Measurements from ENCODE around the gene SETD2. TPM values are rescaled to one million over a fixed set of nuclear protein-coding genes. Genes with fewer than 3 reads are reported as not detected.
"Not testable (repeated sequence)": the region's sequence is repeated elsewhere in the genome, so short reads cannot be mapped to it uniquely, and the experiment has no call there.

The SETD2 gene
- total RNA-seq, 4 donors from 2014 or later, result 54.0 to 70.2 (median 58.5) TPM

GRCh38 chr3:47121409-47121808 lies 42.5 kb downstream of the SETD2 start:
- Histone ChIP-seq H3K27me3 (no peaks in the 10 kb centered on the region), H3K4me3 (no peak overlapping the region), H3K4me1 (peaks cover 0 to 10% (median 0%) of the 10 kb centered on the region in 3 donors), H3K9me3 (no peaks in the 10 kb centered on the region), H3K27ac (no peak overlapping the region), H3K36me3 (peaks cover 0 to 41% of the 10 kb centered on the region in 2 donors)
- ATAC-seq, result no peak
- TF ChIP-seq POLR2AphosphoS5 (IDR thresholded peaks at IDR 0.05) (no peak), EP300 (IDR thresholded peaks at IDR 0.05) (no peak), CTCF (IDR thresholded peaks at IDR 0.05) (no peak), POLR2A (IDR thresholded peaks at IDR 0.05) (no peak)
- 82 to 89% methylated on average over 3 of the region's 3 CpGs for WGBS, 2 donors (ENCODE audit: low coverage in 1 of 2)

- Histone ChIP-seq H3K4me1 (peaks cover 0 to 10% (median 0%) of the 10 kb centered on the region in 3 donors), H3K36me3 (peaks cover 0 to 49% of the 10 kb centered on the region in 2 donors)
Observed at GRCh38 chr3:47120138-47120537, 43.8 kb downstream of the SETD2 start.

GRCh38 chr3:47119387-47119786 lies 44.5 kb downstream of the SETD2 start:
- H3K36me3 ChIP-seq, result peaks cover 0 to 52% of the 10 kb centered on the region in 2 donors
- not testable (repeated sequence) for H3K27ac ChIP-seq, H3K9me3 ChIP-seq, H3K4me1 ChIP-seq, ATAC-seq, H3K4me3 ChIP-seq, H3K27me3 ChIP-seq
- WGBS, 2 donors (ENCODE audit: low coverage in 1 of 2), result 75 to 100% methylated on average over 4 to 5 of the region's 5 CpGs

More at GRCh38 chr3:47120138-47120537, 43.8 kb downstream of the SETD2 start:
- H3K27ac ChIP-seq, result no peak overlapping the region
- no peak overlapping the region for H3K4me3 ChIP-seq
- no peaks in the 10 kb centered on the region for H3K9me3 ChIP-seq
- WGBS, 2 donors (ENCODE audit: low coverage in 1 of 2), result 95 to 100% methylated on average over 1 of the region's 1 CpG
- no peak for TF ChIP-seq EP300 (IDR thresholded peaks at IDR 0.05)
- no peak for TF ChIP-seq POLR2AphosphoS5 (IDR thresholded peaks at IDR 0.05)
- ATAC-seq, result no peak
- no peaks in the 10 kb centered on the region for H3K27me3 ChIP-seq

- no peak overlapping the region for H3K4me3 ChIP-seq
- no peaks in the 10 kb centered on the region for H3K27me3 ChIP-seq
- H3K9me3 ChIP-seq, result no peaks in the 10 kb centered on the region
- ATAC-seq, result no peak
- 63% methylated on average over 3 of the region's 3 CpGs for WGBS, 2 donors (ENCODE audit: low coverage in 1 of 2)
- TF ChIP-seq EP300 (IDR thresholded peaks at IDR 0.05), result no peak
- no peak for TF ChIP-seq POLR2A (IDR thresholded peaks at IDR 0.05)
- TF ChIP-seq POLR2AphosphoS5 (IDR thresholded peaks at IDR 0.05), result no peak
- no peak for TF ChIP-seq CTCF (IDR thresholded peaks at IDR 0.05)
- peaks cover 0 to 10% (median 0%) of the 10 kb centered on the region in 3 donors for H3K4me1 ChIP-seq
- peaks cover 0 to 52% of the 10 kb centered on the region in 2 donors for H3K36me3 ChIP-seq
- H3K27ac ChIP-seq, result no peak overlapping the region
Observed at GRCh38 chr3:47117807-47118364, 46.0 kb downstream of the SETD2 start.

- H3K9me3 ChIP-seq, H3K4me3 ChIP-seq, H3K27me3 ChIP-seq, H3K4me1 ChIP-seq, H3K27ac ChIP-seq, ATAC-seq: not testable (repeated sequence)
- H3K36me3 ChIP-seq, result peaks cover 0 to 67% of the 10 kb centered on the region in 2 donors
- WGBS, 2 donors (ENCODE audit: low coverage in 1 of 2), result 94 to 100% methylated on average over 2 of the region's 2 CpGs
Observed at GRCh38 chr3:47115524-47115923, 48.4 kb downstream of the SETD2 start.

GRCh38 chr3:47113669-47114365 lies 50.1 kb downstream of the SETD2 start:
- Histone ChIP-seq H3K27ac (no peak overlapping the region), H3K4me1 (peaks cover 0 to 4% (median 0%) of the 10 kb centered on the region in 3 donors), H3K27me3 (no peaks in the 10 kb centered on the region), H3K9me3 (no peaks in the 10 kb centered on the region), H3K4me3 (no peak overlapping the region), H3K36me3 (peaks cover 0 to 68% of the 10 kb centered on the region in 2 donors)
- 77 to 92% methylated on average over 5 of the region's 5 CpGs for WGBS, 2 donors (ENCODE audit: low coverage in 1 of 2)
- TF ChIP-seq POLR2A (IDR thresholded peaks at IDR 0.05) (no peak), CTCF (IDR thresholded peaks at IDR 0.05) (no peak), POLR2AphosphoS5 (IDR thresholded peaks at IDR 0.05) (no peak), EP300 (IDR thresholded peaks at IDR 0.05) (no peak)
- no peak for ATAC-seq
